ENCODE data around the gene GADD45GIP1. TPM values are rescaled to one million over a fixed set of nuclear protein-coding genes. Genes with fewer than 3 reads are reported as not detected.

The GADD45GIP1 gene
- total RNA-seq, 3 donors from 2014 or later (not counting 1 experiment from before 2014, with no cell fraction given) = 5.3 to 7.1 (median 5.7) TPM

GRCh38 chr19:12984683-12985048 is 27.6 kb upstream of the GADD45GIP1 start:
- Mint-ChIP-seq H3K27ac (no peak overlapping the region), H3K36me3 (no peaks in the 10 kb centered on the region), H3K4me3 (peak overlapping the region; percentile 32), H3K4me1 (peaks cover 0 to 5% of the 10 kb centered on the region in 2 donors), H3K9me3 (no peaks in the 10 kb centered on the region), H3K27me3 (ENCODE audit: low read depth in 2 of 2) (peaks cover 0 to 3% of the 10 kb centered on the region in 2 donors)
- Histone ChIP-seq H3K4me3 (ENCODE audit: low read length) (no peak overlapping the region), H3K9me3 (ENCODE audit: control insufficient read depth, insufficient read depth, low read length) (no peaks in the 10 kb centered on the region), H3K27me3 (ENCODE audit: control insufficient read depth, insufficient read depth, low read length) (peaks cover 7% of the 10 kb centered on the region), H3K4me1 (ENCODE audit: control insufficient read depth, insufficient read depth, low read length) (peaks cover 33% of the 10 kb centered on the region), H3K27ac (ENCODE audit: low read length) (peak overlapping the region; percentile 26), H3K36me3 (ENCODE audit: control insufficient read depth, insufficient read depth, low read length) (no peaks in the 10 kb centered on the region)
- DNase-seq (peak in 1 of 2 donors; percentile 40), ATAC-seq (peak; percentile 0 to 8 (median 1))
- intact Hi-C loops (cut with micrococcal nuclease) = loop anchor here (1.0 to 2.0 kb wide), 3 partner anchors 30 to 116 kb away; no protein-coding TSS in a partner anchor
- TF ChIP-seq, protein P1, sequence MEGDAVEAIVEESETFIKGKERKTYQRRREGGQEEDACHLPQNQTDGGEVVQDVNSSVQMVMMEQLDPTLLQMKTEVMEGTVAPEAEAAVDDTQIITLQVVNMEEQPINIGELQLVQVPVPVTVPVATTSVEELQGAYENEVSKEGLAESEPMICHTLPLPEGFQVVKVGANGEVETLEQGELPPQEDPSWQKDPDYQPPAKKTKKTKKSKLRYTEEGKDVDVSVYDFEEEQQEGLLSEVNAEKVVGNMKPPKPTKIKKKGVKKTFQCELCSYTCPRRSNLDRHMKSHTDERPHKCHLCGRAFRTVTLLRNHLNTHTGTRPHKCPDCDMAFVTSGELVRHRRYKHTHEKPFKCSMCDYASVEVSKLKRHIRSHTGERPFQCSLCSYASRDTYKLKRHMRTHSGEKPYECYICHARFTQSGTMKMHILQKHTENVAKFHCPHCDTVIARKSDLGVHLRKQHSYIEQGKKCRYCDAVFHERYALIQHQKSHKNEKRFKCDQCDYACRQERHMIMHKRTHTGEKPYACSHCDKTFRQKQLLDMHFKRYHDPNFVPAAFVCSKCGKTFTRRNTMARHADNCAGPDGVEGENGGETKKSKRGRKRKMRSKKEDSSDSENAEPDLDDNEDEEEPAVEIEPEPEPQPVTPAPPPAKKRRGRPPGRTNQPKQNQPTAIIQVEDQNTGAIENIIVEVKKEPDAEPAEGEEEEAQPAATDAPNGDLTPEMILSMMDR (IDR thresholded peaks at IDR 0.05) = no peak
- WGBS (ENCODE audit: insufficient coverage) = 38% methylated on average over 8 of the region's 10 CpGs

DNA sequence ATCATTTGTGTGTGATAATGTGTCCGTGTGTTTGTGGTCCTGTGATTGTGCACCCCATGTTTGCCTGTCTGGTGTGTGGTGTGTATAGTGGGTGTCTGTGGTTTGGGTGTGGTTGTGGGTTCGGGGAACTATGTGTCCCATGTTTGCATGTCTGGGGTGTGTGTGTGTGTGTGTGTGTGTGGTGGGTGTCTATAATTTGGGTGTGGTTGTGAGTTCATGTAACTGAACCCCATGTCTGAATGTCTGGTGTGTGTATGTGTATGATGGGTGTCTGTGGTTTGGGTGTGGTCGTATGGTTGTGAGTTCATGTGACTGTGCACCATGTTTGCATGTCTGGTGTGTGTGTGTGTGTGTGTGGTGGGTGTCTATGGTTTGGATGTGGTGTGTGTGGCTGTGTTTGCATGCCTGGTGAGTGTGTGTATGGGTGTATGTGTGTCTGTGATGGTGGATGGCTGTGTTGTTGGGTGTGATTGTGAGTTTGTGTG is 27.2 kb upstream of the GADD45GIP1 start:
- H3K36me3 ChIP-seq (ENCODE audit: control insufficient read depth, insufficient read depth, low read length) = no peaks in the 10 kb centered on the region
- peaks cover 7% of the 10 kb centered on the region for H3K27me3 ChIP-seq (ENCODE audit: control insufficient read depth, insufficient read depth, low read length)
- H3K9me3 Mint-ChIP-seq = no peaks in the 10 kb centered on the region
- no peak for ATAC-seq
- DNase-seq = peak; percentile 31 to 43
- intact Hi-C loops (cut with micrococcal nuclease) = loop anchor here (2.0 kb wide), 1 partner anchor 31 kb away; no protein-coding TSS in a partner anchor
- peaks cover 33% of the 10 kb centered on the region for H3K4me1 ChIP-seq (ENCODE audit: control insufficient read depth, insufficient read depth, low read length)
- peaks cover 0 to 5% of the 10 kb centered on the region in 2 donors for H3K4me1 Mint-ChIP-seq
- H3K27ac ChIP-seq (ENCODE audit: low read length) = no peak overlapping the region
- no peak overlapping the region for H3K27ac Mint-ChIP-seq
- no peak overlapping the region for H3K4me3 ChIP-seq (ENCODE audit: low read length)
- H3K9me3 ChIP-seq (ENCODE audit: control insufficient read depth, insufficient read depth, low read length) = no peaks in the 10 kb centered on the region
- peaks cover 0 to 3% of the 10 kb centered on the region in 2 donors for H3K27me3 Mint-ChIP-seq (ENCODE audit: low read depth in 2 of 2)
- H3K36me3 Mint-ChIP-seq = no peaks in the 10 kb centered on the region
- no peak overlapping the region for H3K4me3 Mint-ChIP-seq
- TF ChIP-seq, protein P1 (IDR thresholded peaks at IDR 0.05) = no peak
- 50% methylated on average over 3 of the region's 3 CpGs for WGBS (ENCODE audit: insufficient coverage)

DNA sequence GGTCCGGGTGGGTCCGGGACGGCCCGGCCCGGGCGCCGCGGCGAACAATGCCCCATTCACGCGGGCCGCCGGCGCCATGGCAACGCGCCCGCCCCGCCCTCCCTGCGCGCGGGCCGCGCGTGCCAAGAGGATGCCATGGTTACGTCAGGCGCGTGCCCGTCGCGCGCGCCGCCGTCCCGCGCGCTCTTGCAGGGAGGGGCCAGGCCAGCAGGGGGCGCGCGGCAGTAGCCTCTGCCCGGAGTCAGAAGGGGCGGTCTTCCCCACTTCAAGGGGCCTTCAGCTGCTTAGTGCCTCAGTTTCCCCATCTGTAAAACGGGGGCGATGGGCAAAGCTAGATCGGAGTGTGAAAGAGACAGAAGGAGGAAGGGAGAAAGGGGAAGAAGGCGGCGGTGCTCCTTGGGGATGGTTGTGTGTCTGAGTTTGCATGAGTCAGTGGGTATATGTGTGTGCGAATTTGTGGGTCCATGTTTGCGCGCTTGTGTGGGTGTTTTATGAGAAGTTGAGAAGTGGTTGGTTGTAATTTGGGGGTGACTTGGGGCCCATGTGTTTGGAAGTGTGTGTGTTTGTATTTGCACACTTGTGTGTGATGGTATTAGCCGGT is 26.6 kb upstream of the GADD45GIP1 start:
- peaks cover 33% of the 10 kb centered on the region for H3K4me1 ChIP-seq (ENCODE audit: control insufficient read depth, insufficient read depth, low read length)
- no peaks in the 10 kb centered on the region for H3K9me3 ChIP-seq (ENCODE audit: control insufficient read depth, insufficient read depth, low read length)
- H3K27ac ChIP-seq (ENCODE audit: low read length) = no peak overlapping the region
- ATAC-seq (peak; percentile 40 to 73 (median 43)), DNase-seq (peak; percentile 91 to 92)
- TF ChIP-seq, protein P1 (IDR thresholded peaks at IDR 0.05) = peak; percentile 84
- H3K27me3 ChIP-seq (ENCODE audit: control insufficient read depth, insufficient read depth, low read length) = peaks cover 7% of the 10 kb centered on the region
- Mint-ChIP-seq H3K4me1 (peaks cover 0 to 5% of the 10 kb centered on the region in 2 donors), H3K36me3 (no peaks in the 10 kb centered on the region), H3K4me3 (no peak overlapping the region), H3K9me3 (no peaks in the 10 kb centered on the region), H3K27me3 (ENCODE audit: low read depth in 2 of 2) (peaks cover 0 to 3% of the 10 kb centered on the region in 2 donors), H3K27ac (no peak overlapping the region)
- no peaks in the 10 kb centered on the region for H3K36me3 ChIP-seq (ENCODE audit: control insufficient read depth, insufficient read depth, low read length)
- 7% methylated on average over 51 of the region's 51 CpGs for WGBS (ENCODE audit: insufficient coverage)
- H3K4me3 ChIP-seq (ENCODE audit: low read length) = peak overlapping the region; percentile 19
- intact Hi-C loops (cut with micrococcal nuclease) = loop anchor here (1.0 to 2.0 kb wide), 2 partner anchors 31 to 78 kb away; no protein-coding TSS in a partner anchor

Data from natural killer cell (primary cell).